GM18951 (cell line): ENCODE data around the gene EFCAB11.
"Not testable (repeated sequence)": the region's sequence is repeated elsewhere in the genome, so short reads cannot be mapped to it uniquely, and the experiment has no call there.

Experiments
- POLR2A ChIP-seq: IDR thresholded peaks from 4 replicates; pipeline ENCODE4 v1.6.1; 2011; ENCODE audit warnings: mild to moderate bottlenecking; ENCODE audit not compliant: insufficient read length, insufficient read depth; ENCODE audit errors: extremely low read depth
- in situ Hi-C: fragments of 300-500 bp; cut with MboI; formaldehyde crosslinking; loops from one replicate; pipeline ENCODE4 v1.12.0; 2022; ENCODE audit warnings: low sequenced_read_pairs, mixed read lengths, inconsistent platforms; ENCODE audit not compliant: unreplicated experiment

The EFCAB11 gene

GRCh38 chr14:89892953-89893352 is 61.6 kb downstream of the EFCAB11 start:
- TF ChIP-seq POLR2A, result no peak
- in situ Hi-C loops, result no loop called here

DNA sequence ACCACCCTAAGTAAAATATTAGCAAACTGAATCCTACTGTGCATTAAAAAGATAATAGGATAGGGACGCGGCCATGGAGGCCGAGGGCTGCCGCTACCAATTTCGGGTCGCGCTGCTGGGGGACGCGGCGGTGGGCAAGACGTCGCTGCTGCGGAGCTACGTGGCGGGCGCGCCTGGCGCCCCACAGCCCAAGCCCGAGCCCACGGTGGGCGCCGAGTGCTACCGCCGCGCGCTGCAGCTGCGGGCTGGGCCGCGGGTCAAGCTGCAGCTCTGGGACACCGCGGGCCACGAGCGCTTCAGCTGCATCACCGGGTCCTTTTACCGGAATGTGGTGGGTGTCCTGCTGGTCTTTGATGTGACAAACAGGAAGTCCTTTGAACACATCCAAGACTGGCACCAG is 62.8 kb downstream of the EFCAB11 start:
- in situ Hi-C loops, result not testable (repeated sequence)

- in situ Hi-C loops, result no loop called here
- no peak for TF ChIP-seq POLR2A
Measured at GRCh38 chr14:89891055-89891454, 63.5 kb downstream of the EFCAB11 start.

- TF ChIP-seq POLR2A, result no peak
- in situ Hi-C loops, result no loop called here
Measured at GRCh38 chr14:89890589-89890988, 63.9 kb downstream of the EFCAB11 start.

- no peak for TF ChIP-seq POLR2A
- in situ Hi-C loops, result no loop called here
Measured at GRCh38 chr14:89889626-89890025, 64.9 kb downstream of the EFCAB11 start.

DNA sequence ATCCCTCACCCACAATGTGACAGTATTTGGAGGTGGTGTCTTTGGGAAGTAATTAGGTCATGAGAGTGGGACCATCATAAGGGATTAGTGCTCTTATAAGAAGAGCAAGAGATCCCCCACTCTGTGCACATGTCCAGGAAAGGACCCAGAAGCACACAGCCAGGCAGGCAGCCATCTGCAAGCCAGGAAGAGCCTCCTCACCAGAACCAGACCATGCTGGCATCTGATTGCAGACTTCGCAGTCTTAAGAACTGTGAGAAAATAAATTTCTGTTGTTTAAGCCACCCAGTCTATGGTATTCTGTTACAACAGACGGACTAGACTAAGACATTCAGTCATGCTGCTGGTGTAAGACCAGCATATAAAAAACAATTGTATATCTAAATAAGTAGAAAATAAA is 69.8 kb downstream of the EFCAB11 start:
- no peak for TF ChIP-seq POLR2A
- in situ Hi-C loops, result no loop called here

DNA sequence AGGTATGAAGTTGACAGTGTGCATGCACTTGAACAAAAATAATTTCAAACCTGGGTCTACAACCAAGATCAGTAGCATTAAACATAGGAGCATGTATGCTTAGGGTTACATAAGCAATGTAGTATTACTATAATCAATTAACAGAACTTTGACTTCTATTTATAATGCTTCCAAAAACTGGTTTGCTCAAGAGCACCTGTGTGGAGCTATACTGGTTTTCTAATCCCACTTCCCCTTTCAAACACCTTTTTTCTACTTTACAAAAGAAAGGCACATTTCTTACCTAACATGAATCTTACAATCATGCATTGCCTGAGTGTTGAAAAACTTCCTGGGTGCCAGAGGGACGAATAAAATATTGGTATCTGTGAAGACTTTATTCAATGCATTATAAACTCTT is 72.7 kb downstream of the EFCAB11 start:
- TF ChIP-seq POLR2A, result no peak
- in situ Hi-C loops, result no loop called here

- in situ Hi-C loops, result not testable (repeated sequence)
Measured at GRCh38 chr14:89874091-89874490, 80.4 kb downstream of the EFCAB11 start.

DNA sequence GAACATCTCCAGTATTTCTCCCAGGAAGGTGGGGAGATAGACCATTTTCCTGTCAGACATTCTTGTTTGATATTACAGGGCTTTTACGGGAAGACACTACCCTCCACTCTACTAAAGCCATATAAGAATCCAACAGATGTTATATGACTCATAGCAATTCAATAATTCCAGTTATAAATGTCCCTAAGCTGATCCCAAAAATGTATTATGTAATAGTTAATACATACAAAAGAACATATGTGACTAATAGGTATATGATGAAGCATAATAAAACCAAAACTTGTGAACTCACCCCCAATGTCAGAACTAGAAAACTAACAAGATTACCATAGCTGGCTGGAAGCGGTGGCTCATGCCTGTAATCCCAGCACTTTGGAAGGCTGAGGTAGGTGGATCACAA is 84.2 kb downstream of the EFCAB11 start:
- TF ChIP-seq POLR2A, result no peak
- in situ Hi-C loops, result no loop called here

DNA sequence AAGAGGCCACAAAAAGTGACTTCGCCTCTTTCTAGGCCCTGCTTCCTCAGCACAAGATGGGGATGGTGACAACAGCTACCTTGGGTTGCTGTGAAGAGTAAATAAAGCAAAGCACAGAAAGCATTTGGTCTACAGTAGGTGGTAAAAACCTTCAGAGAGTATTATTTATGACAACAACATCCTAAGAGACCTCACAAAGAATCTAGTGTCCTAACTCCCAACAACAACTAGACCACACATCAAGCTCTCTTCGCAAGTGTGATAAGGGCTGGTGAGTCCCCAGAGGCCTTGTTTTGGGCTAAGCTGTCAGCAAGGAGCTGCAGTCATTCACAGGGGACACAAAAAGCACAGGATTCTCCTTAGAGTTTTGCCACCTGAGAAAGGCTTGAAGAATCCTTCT is 84.9 kb downstream of the EFCAB11 start:
- in situ Hi-C loops, result no loop called here
- TF ChIP-seq POLR2A, result no peak

GRCh38 chr14:89866458-89866857 is 88.1 kb downstream of the EFCAB11 start:
- no peak for TF ChIP-seq POLR2A
- in situ Hi-C loops, result no loop called here

GRCh38 chr14:89865153-89865552 is 89.4 kb downstream of the EFCAB11 start:
- in situ Hi-C loops, result no loop called here
- TF ChIP-seq POLR2A, result no peak

DNA sequence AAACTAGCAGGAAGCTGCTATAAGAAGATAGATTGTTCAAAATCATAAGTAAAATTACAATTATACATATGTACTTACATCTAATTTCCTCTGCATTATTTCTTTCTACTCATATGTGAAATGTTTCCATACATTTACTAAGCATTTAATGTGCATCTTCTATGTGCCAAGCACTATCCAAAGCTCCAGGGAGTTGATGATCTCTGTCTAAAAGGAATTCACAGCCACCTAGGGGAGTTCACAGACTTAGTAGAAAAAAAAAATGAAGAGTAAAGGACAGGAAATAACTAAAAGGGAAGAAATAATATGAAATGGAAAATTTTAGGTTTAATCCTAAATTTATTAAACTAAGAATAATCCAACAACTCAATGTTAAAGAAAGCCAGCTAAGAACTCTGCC is 91.7 kb downstream of the EFCAB11 start:
- no peak for TF ChIP-seq POLR2A
- in situ Hi-C loops, result no loop called here

GRCh38 chr14:89861630-89862029 is 92.9 kb downstream of the EFCAB11 start:
- TF ChIP-seq POLR2A, result no peak
- in situ Hi-C loops, result no loop called here

DNA sequence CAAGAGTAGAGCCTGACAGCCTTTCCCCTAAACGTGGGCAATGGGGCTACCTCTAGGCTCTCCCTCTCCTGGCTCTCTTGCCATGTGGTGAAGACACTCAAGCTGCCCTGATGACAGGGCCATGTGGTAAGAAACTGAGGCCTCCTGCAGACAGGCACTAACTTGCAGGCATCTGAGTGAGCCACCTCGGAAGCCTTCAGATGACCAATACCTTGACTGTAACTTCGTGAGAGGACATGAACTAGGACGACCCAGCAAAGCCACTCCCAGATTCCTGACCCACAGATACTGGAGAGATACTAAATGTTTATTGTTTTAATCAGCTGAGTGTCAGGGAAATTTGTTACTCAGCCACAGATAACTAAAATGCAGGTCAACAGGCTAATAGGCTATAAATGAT is 96.4 kb downstream of the EFCAB11 start:
- no peak for TF ChIP-seq POLR2A
- in situ Hi-C loops, result no loop called here
